Medulla oblongata (tissue), 1 donor: ENCODE data around the gene RPS21.
"Not testable (repeated sequence)": the region's sequence is repeated elsewhere in the genome, so short reads cannot be mapped to it uniquely, and the experiment has no call there.

Experiments used
- DNase-seq: peaks from one replicate; pipeline ENCODE4 v3.0.0-alpha.2; 2015; ENCODE audit errors: extremely low spot score

Gene RPS21

GRCh38 chr20:62365814-62366369, 21.0 kb upstream of the RPS21 start:
- no peak for DNase-seq

GRCh38 chr20:62366370-62367135, 20.4 kb upstream of the RPS21 start:
- no peak for DNase-seq

- DNase-seq = peak; percentile 35
Observed at GRCh38 chr20:62367136-62367632, 19.7 kb upstream of the RPS21 start, which contains the start of gene LAMA5. Gene LAMA5, minus strand, starts transcription at chr20:62367312. Its CDS starts 67 bp downstream, at chr20:62367245.

- DNase-seq = no peak
Observed at GRCh38 chr20:62367633-62368391, 19.1 kb upstream of the RPS21 start.

- no peak for DNase-seq
Observed at GRCh38 chr20:62368392-62368975, 18.4 kb upstream of the RPS21 start.

GRCh38 chr20:62368976-62369814, 17.7 kb upstream of the RPS21 start:
- peak; percentile 23 for DNase-seq

- DNase-seq = no peak
Observed at GRCh38 chr20:62369815-62370114, 17.1 kb upstream of the RPS21 start.

GRCh38 chr20:62370115-62370806, 16.6 kb upstream of the RPS21 start:
- no peak for DNase-seq

- no peak for DNase-seq
Observed at GRCh38 chr20:62370807-62371587, 15.9 kb upstream of the RPS21 start.

GRCh38 chr20:62371588-62372041, 15.3 kb upstream of the RPS21 start:
- no peak for DNase-seq

GRCh38 chr20:62372042-62372993, 14.6 kb upstream of the RPS21 start:
- DNase-seq = no peak

GRCh38 chr20:62373631-62374179, 13.2 kb upstream of the RPS21 start:
- DNase-seq = not testable (repeated sequence)

GRCh38 chr20:62374331-62375152, 12.4 kb upstream of the RPS21 start:
- no peak for DNase-seq

GRCh38 chr20:62376112-62377063, 10.5 kb upstream of the RPS21 start:
- DNase-seq = no peak

- no peak for DNase-seq
Observed at GRCh38 chr20:62377064-62377461, 9.8 kb upstream of the RPS21 start.

GRCh38 chr20:62377615-62378178, 9.2 kb upstream of the RPS21 start:
- no peak for DNase-seq
